Mammary epithelial cell (primary cell): ENCODE data around the gene RPL41.

Experiments
- EZH2 ChIP-seq: IDR thresholded peaks from 2 replicates; pipeline ENCODE4 v1.6.1; 2012; ENCODE audit warnings: low read length, inconsistent platforms, borderline replicate concordance
- TF ChIP-seq, protein P1 (sequence below), 2 donors: IDR thresholded peaks in 1 of 2; conservative IDR thresholded peaks in 1 of 2; 2 replicates each; pipeline ENCODE4 v1.5.1; 2011 to 2012; ENCODE audit warnings: inconsistent platforms in 2 of 2, low read length in 2 of 2, mild to moderate bottlenecking in 2 of 2, control low read depth in 1 of 2, low read depth in 1 of 2; ENCODE audit not compliant: insufficient read depth in 1 of 2; ENCODE audit errors: extremely low read depth in 1 of 2

DNA sequence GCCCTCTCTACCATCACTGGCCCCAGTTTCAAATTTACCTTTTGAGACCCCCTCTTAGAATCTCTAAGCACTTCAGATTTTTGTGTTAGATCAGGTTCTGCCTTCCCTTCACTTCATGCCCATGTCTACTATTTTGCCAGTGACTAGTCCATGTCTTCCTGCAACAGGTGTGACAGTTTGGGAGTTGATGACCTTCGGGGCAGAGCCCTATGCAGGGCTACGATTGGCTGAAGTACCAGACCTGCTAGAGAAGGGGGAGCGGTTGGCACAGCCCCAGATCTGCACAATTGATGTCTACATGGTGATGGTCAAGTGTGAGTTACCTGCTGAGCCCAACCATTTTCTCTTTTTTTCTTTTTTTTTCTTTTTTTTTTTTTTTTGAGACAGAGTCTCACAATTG is 17.8 kb upstream of the RPL41 start:
- TF ChIP-seq, protein P1, sequence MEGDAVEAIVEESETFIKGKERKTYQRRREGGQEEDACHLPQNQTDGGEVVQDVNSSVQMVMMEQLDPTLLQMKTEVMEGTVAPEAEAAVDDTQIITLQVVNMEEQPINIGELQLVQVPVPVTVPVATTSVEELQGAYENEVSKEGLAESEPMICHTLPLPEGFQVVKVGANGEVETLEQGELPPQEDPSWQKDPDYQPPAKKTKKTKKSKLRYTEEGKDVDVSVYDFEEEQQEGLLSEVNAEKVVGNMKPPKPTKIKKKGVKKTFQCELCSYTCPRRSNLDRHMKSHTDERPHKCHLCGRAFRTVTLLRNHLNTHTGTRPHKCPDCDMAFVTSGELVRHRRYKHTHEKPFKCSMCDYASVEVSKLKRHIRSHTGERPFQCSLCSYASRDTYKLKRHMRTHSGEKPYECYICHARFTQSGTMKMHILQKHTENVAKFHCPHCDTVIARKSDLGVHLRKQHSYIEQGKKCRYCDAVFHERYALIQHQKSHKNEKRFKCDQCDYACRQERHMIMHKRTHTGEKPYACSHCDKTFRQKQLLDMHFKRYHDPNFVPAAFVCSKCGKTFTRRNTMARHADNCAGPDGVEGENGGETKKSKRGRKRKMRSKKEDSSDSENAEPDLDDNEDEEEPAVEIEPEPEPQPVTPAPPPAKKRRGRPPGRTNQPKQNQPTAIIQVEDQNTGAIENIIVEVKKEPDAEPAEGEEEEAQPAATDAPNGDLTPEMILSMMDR (conservative IDR thresholded peaks at IDR 0.05 in 1 of 2, IDR thresholded peaks at IDR 0.05 in 1 of 2; ENCODE audit: extremely low read depth in 1 of 2, insufficient read depth in 1 of 2, low read depth in 1 of 2, low read length in 2 of 2), result no peak
- TF ChIP-seq EZH2, result no peak
